ENCODE results near the gene ACSS1.

Gene ACSS1

GRCh38 chr20:25055711-25056495, 2.0 kb downstream of the ACSS1 start:
- Histone ChIP-seq H3K36me3 (ENCODE audit: control insufficient read depth, insufficient read depth, low read length, severe bottlenecking) (no peaks in the 10 kb centered on the region), H3K9me3 (ENCODE audit: control insufficient read depth, low read length) (no peaks in the 10 kb centered on the region), H3K9ac (ENCODE audit: low read length) (peak overlapping the region; percentile 90), H3K4me3 (ENCODE audit: low read length) (peak overlapping the region; percentile 85), H3K27me3 (replicated peaks; ENCODE audit: control insufficient read depth, insufficient read depth, low read length) (peaks cover 10% of the 10 kb centered on the region), H3K4me1 (ENCODE audit: control insufficient read depth, insufficient read depth, low read length) (peaks cover 67% of the 10 kb centered on the region)
- peak; percentile 21 for DNase-seq (ENCODE audit: low read depth)

DNA sequence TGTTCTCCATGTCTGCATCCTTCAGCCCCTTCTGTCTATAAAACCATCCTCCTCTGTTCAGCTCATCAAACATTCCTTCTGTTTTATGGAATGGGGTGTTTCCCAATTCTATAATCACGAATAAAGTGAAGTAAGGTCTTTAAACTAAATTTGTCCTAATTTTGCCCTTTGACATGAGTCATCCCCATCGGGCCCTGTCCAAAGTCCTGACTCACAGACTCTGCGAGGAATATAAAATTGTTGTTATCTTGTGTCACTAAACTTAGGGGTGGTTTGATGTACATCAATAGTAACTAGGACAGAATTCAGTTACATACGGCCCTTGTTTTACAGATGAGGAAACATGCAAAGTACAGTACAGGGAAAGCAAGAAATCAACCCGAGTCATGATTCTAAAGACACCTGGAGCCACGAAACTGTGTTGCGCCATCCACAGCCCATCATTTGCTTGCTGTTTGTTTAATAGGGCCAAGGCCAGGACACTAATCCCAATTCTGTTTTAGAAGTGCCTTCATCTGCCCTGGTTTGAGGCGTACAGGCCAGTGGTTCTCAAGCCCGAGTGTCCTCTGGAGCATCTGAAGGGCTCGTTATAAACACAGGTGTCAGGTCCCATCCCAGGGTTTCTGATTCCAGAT, 2.8 kb downstream of the ACSS1 start:
- DNase-seq (ENCODE audit: low read depth) = peak; percentile 34
- Histone ChIP-seq H3K27me3 (replicated peaks; ENCODE audit: control insufficient read depth, insufficient read depth, low read length) (peaks cover 7% of the 10 kb centered on the region), H3K9ac (ENCODE audit: low read length) (no peak overlapping the region), H3K9me3 (ENCODE audit: control insufficient read depth, low read length) (no peaks in the 10 kb centered on the region), H3K4me1 (ENCODE audit: control insufficient read depth, insufficient read depth, low read length) (peaks cover 67% of the 10 kb centered on the region), H3K36me3 (ENCODE audit: control insufficient read depth, insufficient read depth, low read length, severe bottlenecking) (no peaks in the 10 kb centered on the region), H3K4me3 (ENCODE audit: low read length) (peak overlapping the region; percentile 85)

- Histone ChIP-seq H3K4me1 (ENCODE audit: control insufficient read depth, insufficient read depth, low read length) (peaks cover 68% of the 10 kb centered on the region), H3K27me3 (replicated peaks; ENCODE audit: control insufficient read depth, insufficient read depth, low read length) (no peaks in the 10 kb centered on the region), H3K9ac (ENCODE audit: low read length) (peak overlapping the region; percentile 75), H3K36me3 (ENCODE audit: control insufficient read depth, insufficient read depth, low read length, severe bottlenecking) (no peaks in the 10 kb centered on the region), H3K9me3 (ENCODE audit: control insufficient read depth, low read length) (no peaks in the 10 kb centered on the region), H3K4me3 (ENCODE audit: low read length) (peak overlapping the region; percentile 40)
- no peak for DNase-seq (ENCODE audit: low read depth)
Observed at GRCh38 chr20:25054096-25054820, 3.7 kb downstream of the ACSS1 start.

DNA sequence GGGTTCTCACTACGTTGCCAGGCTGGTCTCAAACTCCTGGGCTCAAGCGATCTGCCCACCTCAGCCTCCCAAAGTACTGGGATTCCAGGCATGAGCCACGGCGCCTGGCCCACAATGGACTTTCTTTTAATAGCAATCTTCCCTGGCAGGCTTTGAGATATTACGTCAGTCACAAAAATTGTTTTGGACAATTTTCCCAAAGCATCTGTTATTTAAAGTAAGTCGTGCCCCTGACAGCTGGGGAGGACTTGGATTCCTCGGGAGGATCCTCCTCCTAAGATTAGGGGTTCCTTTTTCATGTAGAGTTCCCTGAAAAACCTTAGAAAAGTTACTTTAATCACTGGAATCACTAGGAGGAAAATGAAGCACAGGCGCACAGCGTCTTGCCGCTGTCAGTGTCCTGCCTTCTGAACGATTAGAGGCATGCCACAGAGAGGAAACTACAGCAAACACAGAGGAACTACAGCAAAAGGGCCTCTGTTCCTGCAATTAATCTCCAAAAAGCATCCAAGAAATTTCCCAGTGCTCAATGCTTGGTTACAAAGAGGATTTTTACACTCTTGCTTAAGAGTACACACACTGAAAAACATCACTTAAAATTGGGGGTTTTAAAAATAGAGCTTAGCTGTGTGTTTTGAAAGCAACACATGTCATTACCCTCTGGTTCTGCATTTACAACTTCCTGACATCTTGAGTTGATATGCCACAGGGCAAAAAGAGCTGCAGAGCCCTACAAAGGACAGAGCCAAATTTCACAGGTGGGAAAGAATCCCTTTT, 4.5 kb downstream of the ACSS1 start:
- DNase-seq (ENCODE audit: low read depth) = peak; percentile 52
- peaks cover under 1% of the 10 kb centered on the region for H3K27me3 ChIP-seq (replicated peaks; ENCODE audit: control insufficient read depth, insufficient read depth, low read length)
- peak overlapping the region; percentile 75 for H3K9ac ChIP-seq (ENCODE audit: low read length)
- H3K9me3 ChIP-seq (ENCODE audit: control insufficient read depth, low read length) = no peaks in the 10 kb centered on the region
- H3K4me1 ChIP-seq (ENCODE audit: control insufficient read depth, insufficient read depth, low read length) = peaks cover 71% of the 10 kb centered on the region
- peak overlapping the region; percentile 40 for H3K4me3 ChIP-seq (ENCODE audit: low read length)
- no peaks in the 10 kb centered on the region for H3K36me3 ChIP-seq (ENCODE audit: control insufficient read depth, insufficient read depth, low read length, severe bottlenecking)

- Histone ChIP-seq H3K9ac (ENCODE audit: low read length) (peak overlapping the region; percentile 75), H3K9me3 (ENCODE audit: control insufficient read depth, low read length) (no peaks in the 10 kb centered on the region), H3K27me3 (replicated peaks; ENCODE audit: control insufficient read depth, insufficient read depth, low read length) (peaks cover 3% of the 10 kb centered on the region), H3K4me3 (ENCODE audit: low read length) (peak overlapping the region; percentile 40), H3K36me3 (ENCODE audit: control insufficient read depth, insufficient read depth, low read length, severe bottlenecking) (peaks cover 3% of the 10 kb centered on the region), H3K4me1 (ENCODE audit: control insufficient read depth, insufficient read depth, low read length) (peaks cover 69% of the 10 kb centered on the region)
- no peak for DNase-seq (ENCODE audit: low read depth)
Observed at GRCh38 chr20:25052255-25053194, 5.4 kb downstream of the ACSS1 start.

- peaks cover 12% of the 10 kb centered on the region for H3K36me3 ChIP-seq (ENCODE audit: control insufficient read depth, insufficient read depth, low read length, severe bottlenecking)
- peak overlapping the region; percentile 30 for H3K4me3 ChIP-seq (ENCODE audit: low read length)
- H3K4me1 ChIP-seq (ENCODE audit: control insufficient read depth, insufficient read depth, low read length) = peaks cover 63% of the 10 kb centered on the region
- peaks cover 8% of the 10 kb centered on the region for H3K27me3 ChIP-seq (replicated peaks; ENCODE audit: control insufficient read depth, insufficient read depth, low read length)
- H3K9me3 ChIP-seq (ENCODE audit: control insufficient read depth, low read length) = no peaks in the 10 kb centered on the region
- H3K9ac ChIP-seq (ENCODE audit: low read length) = peak overlapping the region; percentile 23
- DNase-seq (ENCODE audit: low read depth) = no peak
Observed at GRCh38 chr20:25051386-25052155, 6.4 kb downstream of the ACSS1 start.

- Histone ChIP-seq H3K4me1 (ENCODE audit: control insufficient read depth, insufficient read depth, low read length) (peaks cover 55% of the 10 kb centered on the region), H3K4me3 (ENCODE audit: low read length) (no peak overlapping the region), H3K9ac (ENCODE audit: low read length) (no peak overlapping the region), H3K36me3 (ENCODE audit: control insufficient read depth, insufficient read depth, low read length, severe bottlenecking) (peaks cover 19% of the 10 kb centered on the region), H3K9me3 (ENCODE audit: control insufficient read depth, low read length) (no peaks in the 10 kb centered on the region), H3K27me3 (replicated peaks; ENCODE audit: control insufficient read depth, insufficient read depth, low read length) (peaks cover 8% of the 10 kb centered on the region)
- DNase-seq (ENCODE audit: low read depth) = no peak
Observed at GRCh38 chr20:25050501-25051350, 7.2 kb downstream of the ACSS1 start.

- H3K9ac ChIP-seq (ENCODE audit: low read length) = no peak overlapping the region
- peaks cover 52% of the 10 kb centered on the region for H3K4me1 ChIP-seq (ENCODE audit: control insufficient read depth, insufficient read depth, low read length)
- H3K9me3 ChIP-seq (ENCODE audit: control insufficient read depth, low read length) = no peaks in the 10 kb centered on the region
- peaks cover 22% of the 10 kb centered on the region for H3K36me3 ChIP-seq (ENCODE audit: control insufficient read depth, insufficient read depth, low read length, severe bottlenecking)
- peaks cover 8% of the 10 kb centered on the region for H3K27me3 ChIP-seq (replicated peaks; ENCODE audit: control insufficient read depth, insufficient read depth, low read length)
- no peak overlapping the region for H3K4me3 ChIP-seq (ENCODE audit: low read length)
- DNase-seq (ENCODE audit: low read depth) = no peak
Observed at GRCh38 chr20:25050082-25050481, 7.9 kb downstream of the ACSS1 start.
